Activated T-helper 17 cell treated with anti-CD3 and anti-CD28 coated beads, Interleukin-2, amount 50 U/mL, for 72 hours (primary cell): Measurements from ENCODE around the gene TGM1. TPM values are rescaled to one million over a fixed set of nuclear protein-coding genes. Genes with fewer than 3 reads are reported as not detected.

Experiments
- ATAC-seq: fragments of 150-1000 bp; cut with Tn5 transposase; replicated peaks from 2 replicates; pipeline ENCODE4 v1.10.0; 2021; ENCODE audit warnings: mild to moderate bottlenecking, moderate library complexity
- H3K27ac Mint-ChIP-seq: one replicate; pipeline ENCODE4 v1.8.0; 2022; ENCODE audit warnings: mixed read lengths
- H3K27me3 Mint-ChIP-seq: one replicate; pipeline ENCODE4 v1.8.0; 2022; ENCODE audit warnings: mixed read lengths
- H3K36me3 Mint-ChIP-seq: one replicate; pipeline ENCODE4 v1.8.0; 2022; ENCODE audit warnings: low read depth, mild to moderate bottlenecking, mixed read lengths
- H3K4me1 Mint-ChIP-seq: one replicate; pipeline ENCODE4 v1.8.0; 2022; ENCODE audit warnings: mixed read lengths
- H3K4me3 Mint-ChIP-seq: one replicate; pipeline ENCODE4 v1.8.0; 2022; ENCODE audit warnings: mild to moderate bottlenecking, mixed read lengths
- H3K9me3 Mint-ChIP-seq: one replicate; pipeline ENCODE4 v1.8.0; 2022; ENCODE audit warnings: mixed read lengths
- total RNA-seq, 2 donors: library from RNA; stranded (reverse); gene quantifications; one replicate each; pipeline ENCODE4 v1.2.3, GENCODE V29; 2022

The TGM1 gene
- total RNA-seq, 2 donors from 2014 or later, result 16.1 to 18.2 TPM

DNA sequence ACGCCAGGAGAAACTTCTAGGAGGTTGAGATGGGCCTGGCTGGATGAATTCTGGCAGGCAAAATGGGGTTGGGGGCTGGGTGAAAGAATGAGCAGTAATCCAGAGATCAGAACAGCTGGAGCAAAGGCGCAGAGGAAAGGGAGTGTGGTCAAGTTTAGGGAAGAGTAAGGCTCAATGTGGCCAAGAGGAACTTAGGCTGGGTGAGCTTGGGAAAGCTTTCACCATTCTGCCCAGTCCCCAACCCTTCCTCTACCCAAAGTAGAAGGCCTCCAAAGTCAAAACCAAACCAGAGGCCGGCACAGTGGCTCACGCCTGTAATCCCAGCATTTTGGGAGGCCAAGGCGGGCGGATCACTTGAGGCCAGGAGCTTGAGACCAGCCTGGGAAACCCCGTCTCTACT, 18.7 kb upstream of the TGM1 start:
- H3K4me1 Mint-ChIP-seq, result peaks cover 30% of the 10 kb centered on the region
- H3K36me3 Mint-ChIP-seq, result no peaks in the 10 kb centered on the region
- H3K27ac Mint-ChIP-seq, result peak overlapping the region; percentile 27
- peaks cover 3% of the 10 kb centered on the region for H3K9me3 Mint-ChIP-seq
- H3K27me3 Mint-ChIP-seq, result no peaks in the 10 kb centered on the region
- no peak for ATAC-seq
- no peak overlapping the region for H3K4me3 Mint-ChIP-seq

DNA sequence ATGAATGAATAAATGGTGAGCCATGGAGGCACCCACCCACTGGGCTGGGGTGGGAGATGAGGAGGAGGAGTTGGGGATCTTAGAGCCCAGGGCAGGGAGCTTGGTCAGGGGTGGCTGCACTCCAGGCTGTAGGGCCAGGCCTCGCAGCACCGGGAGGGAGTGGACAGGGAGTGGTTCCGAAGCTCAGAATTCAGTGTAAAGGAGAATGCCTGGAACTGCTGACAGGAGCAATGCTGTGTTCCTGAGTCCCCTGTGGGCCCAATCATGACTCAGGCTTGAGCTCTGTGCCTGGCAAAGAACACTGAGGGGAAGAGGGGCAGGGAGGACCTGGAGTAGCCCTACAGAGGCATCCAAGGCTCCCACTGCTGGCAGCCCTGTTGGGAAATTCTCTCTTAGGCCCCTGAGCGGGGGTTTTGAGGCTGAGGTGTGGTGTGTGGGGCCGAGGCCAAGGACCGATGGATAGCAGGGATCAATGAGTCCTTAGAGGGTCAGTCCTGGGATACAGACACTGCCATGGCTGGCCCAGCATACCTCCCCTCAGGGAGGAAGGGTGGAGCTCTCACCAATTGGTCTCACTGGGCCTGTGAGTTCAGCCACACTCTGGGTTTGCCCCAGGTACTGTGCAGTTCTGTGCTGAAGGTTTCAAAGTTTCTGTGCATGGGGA, 18.0 kb upstream of the TGM1 start:
- ATAC-seq, result no peak
- H3K4me3 Mint-ChIP-seq, result no peak overlapping the region
- no peaks in the 10 kb centered on the region for H3K36me3 Mint-ChIP-seq
- H3K27me3 Mint-ChIP-seq, result no peaks in the 10 kb centered on the region
- H3K9me3 Mint-ChIP-seq, result peaks cover 3% of the 10 kb centered on the region
- peak overlapping the region; percentile 77 for H3K27ac Mint-ChIP-seq
- peaks cover 30% of the 10 kb centered on the region for H3K4me1 Mint-ChIP-seq

DNA sequence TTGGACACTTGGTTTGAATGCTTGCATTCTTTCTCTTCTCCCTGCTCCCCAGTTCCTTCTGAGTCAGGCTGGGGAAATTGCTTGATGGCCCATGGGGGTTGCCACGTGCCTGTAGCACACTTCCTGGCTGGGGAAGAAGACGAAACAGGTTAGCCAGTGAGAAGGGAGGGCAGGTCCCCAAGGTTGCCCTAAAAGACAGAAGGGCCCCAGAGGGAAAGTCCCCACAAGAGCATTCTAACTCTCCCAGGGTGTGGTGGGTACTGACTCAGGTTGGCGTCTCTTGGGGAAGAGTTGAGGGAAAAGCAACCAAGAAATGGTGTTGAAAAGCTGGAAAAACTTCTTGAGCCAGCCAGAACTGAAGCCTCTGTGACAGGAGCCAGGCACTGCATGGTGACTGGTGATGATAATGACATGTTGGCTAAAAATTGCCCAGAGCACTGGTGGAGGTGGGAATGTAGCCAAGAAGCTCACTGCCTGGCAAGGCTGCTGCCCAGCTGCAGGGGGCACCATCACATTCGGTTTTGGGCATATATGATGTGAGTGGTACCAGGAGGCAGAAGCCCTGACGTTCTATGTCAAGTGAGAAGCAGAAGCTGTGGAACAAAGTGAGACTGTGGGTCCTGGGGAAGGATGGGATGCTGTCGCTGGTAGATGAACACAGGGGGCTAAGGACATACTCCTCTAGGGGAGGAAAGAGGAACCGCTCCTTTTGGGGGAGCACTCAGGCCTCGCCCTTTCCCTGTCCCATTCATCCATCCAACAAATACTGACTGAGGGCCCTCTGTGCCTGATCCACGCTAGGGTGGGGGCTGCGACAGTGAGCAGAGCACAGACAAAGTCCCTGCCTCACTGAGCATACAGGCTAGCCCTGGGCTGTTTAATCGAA, 16.6 kb upstream of the TGM1 start:
- peak; percentile 96 for ATAC-seq
- Mint-ChIP-seq H3K27ac (peak overlapping the region; percentile 77), H3K36me3 (no peaks in the 10 kb centered on the region), H3K4me1 (peaks cover 36% of the 10 kb centered on the region), H3K27me3 (no peaks in the 10 kb centered on the region), H3K9me3 (peaks cover 3% of the 10 kb centered on the region), H3K4me3 (peak overlapping the region; percentile 41)

DNA sequence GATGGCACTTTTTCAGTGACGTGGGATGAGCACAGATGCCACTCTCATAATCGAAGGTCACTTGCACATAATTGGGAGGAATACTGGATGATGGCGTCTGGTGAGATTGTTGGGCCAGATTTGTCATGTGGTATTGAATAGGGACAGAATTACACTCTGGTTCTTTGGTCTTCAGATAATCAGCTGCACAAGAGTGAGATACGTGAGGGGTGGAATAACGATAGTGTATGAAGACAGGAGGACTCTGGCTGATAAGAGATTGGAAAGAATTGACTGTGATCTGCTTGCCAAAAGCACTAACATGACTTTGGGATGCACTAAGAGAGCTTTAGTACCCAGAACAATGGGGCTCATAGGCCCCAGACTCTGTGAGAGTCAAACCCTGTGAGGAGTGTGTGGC, 15.4 kb upstream of the TGM1 start:
- ATAC-seq, result no peak
- H3K27ac Mint-ChIP-seq, result peak overlapping the region; percentile 9

DNA sequence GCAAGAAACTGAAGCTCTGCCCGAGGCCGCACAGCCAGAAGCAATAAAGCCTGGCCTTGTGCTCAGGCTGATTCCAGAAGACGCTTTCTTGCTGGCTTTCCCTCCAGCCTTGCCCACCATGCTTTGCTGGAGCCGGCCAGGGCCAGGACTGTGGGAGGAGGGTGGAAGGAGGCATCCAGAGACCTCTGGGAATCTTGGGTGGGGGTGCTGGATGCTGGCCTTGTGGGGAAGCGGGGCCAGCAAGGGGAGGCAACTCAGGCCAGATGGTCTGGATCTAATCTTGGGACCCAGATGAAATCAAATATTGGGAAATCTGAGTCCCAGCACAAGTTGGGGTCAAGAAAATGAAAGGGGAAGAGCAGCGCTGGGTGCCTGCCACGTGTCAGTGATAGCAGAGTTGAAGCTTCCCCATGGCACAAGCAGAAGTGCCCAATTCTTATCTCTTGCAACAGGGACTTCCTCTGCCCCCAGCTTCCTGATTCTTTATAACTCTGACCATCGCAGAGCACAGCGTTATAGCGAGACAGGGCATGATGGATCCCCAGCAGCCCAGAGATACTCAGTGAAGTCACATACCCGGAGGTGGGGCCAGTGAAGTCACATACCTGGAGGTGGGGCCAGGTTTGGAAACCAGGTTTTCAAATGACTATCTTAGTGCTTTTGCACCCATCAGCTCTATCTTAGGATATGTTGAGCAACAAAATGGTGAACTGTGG, 14.8 kb upstream of the TGM1 start:
- H3K36me3 Mint-ChIP-seq, result no peaks in the 10 kb centered on the region
- peak overlapping the region; percentile 9 for H3K27ac Mint-ChIP-seq
- peaks cover 3% of the 10 kb centered on the region for H3K9me3 Mint-ChIP-seq
- H3K4me1 Mint-ChIP-seq, result peaks cover 48% of the 10 kb centered on the region
- no peak for ATAC-seq
- H3K27me3 Mint-ChIP-seq, result no peaks in the 10 kb centered on the region
- peak overlapping the region; percentile 41 for H3K4me3 Mint-ChIP-seq

More for the DNA sequence above, 15.4 kb upstream of the TGM1 start:
- no peaks in the 10 kb centered on the region for H3K27me3 Mint-ChIP-seq
- H3K36me3 Mint-ChIP-seq, result no peaks in the 10 kb centered on the region
- peaks cover 3% of the 10 kb centered on the region for H3K9me3 Mint-ChIP-seq
- H3K4me1 Mint-ChIP-seq, result peaks cover 46% of the 10 kb centered on the region
- H3K4me3 Mint-ChIP-seq, result peak overlapping the region; percentile 41

DNA sequence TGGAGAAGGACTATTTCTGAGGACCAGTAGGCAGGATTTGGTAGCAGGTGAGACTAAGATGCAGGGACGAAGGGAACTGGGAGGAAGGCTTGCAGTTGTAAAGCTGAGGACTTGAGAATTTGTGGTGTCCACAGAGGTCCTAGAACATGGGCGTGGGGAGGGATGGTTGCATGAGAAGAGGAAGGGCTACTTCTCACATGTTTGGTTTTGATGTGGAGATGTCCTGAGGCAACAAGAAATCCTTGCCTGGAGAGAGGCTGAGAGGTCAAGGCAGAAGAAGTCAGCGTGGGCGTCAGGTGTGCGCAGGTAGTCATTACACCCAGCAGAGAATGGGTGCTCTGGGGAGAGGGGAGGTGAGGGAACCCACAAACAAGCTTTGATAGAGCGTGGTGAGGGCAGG, 14.1 kb upstream of the TGM1 start:
- H3K4me3 Mint-ChIP-seq, result no peak overlapping the region
- H3K36me3 Mint-ChIP-seq, result no peaks in the 10 kb centered on the region
- H3K27me3 Mint-ChIP-seq, result no peaks in the 10 kb centered on the region
- peaks cover 3% of the 10 kb centered on the region for H3K9me3 Mint-ChIP-seq
- ATAC-seq, result no peak
- peak overlapping the region; percentile 12 for H3K27ac Mint-ChIP-seq
- peaks cover 54% of the 10 kb centered on the region for H3K4me1 Mint-ChIP-seq

DNA sequence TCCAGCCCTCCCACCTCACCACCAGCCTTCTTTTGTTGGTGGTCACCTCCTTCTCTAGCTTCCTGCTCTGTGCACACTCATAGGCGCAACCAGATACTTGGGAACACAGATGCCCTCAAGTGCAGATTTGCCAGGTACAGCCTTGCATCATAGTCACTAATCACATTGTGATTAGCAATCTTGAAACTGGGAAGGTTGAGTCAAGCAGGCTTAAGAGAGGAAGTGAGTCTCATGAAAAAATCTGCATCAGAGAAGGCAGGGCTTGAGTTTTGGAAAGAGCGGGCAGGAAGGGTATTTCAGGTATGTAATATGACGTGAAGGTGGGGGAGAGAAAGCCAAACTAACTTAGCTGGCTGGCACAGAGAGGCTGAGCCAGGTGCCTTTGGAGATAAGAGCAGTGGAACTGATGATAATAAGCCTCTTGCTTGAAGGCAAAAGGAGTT, 11.1 kb upstream of the TGM1 start:
- Mint-ChIP-seq H3K27ac (peak overlapping the region; percentile 40), H3K36me3 (peaks cover 6% of the 10 kb centered on the region), H3K27me3 (no peaks in the 10 kb centered on the region), H3K4me3 (peak overlapping the region; percentile 97), H3K4me1 (peaks cover 46% of the 10 kb centered on the region), H3K9me3 (peaks cover 3% of the 10 kb centered on the region)
- peak; percentile 81 for ATAC-seq

DNA sequence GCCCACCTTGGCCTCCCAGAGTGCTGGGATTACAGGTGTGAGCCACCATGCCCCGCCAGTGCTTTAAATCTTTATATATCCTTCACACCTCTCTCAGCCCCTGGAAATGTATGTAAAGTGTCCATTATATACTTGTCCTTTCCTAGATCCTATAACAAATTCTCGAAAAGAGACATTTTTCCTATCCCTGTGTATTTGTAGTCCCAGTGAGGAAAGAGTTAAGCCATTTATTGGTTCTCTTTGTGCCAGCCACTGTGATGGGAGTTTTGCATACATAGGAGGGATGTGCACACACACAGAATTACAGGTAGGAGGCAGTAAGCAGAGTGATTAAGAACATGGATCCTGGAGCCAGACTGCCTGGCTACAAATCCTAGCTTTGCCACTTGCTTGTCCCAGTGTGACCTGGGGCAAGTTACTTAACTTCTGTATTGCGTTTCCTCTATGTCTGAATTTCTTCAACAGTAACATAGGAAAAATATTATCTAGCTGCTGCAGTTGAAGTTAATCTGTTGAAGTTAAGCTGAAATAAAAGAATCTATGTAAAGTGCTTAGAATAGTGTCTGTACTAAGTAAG, 10.5 kb upstream of the TGM1 start:
- peaks cover 40% of the 10 kb centered on the region for H3K4me1 Mint-ChIP-seq
- H3K4me3 Mint-ChIP-seq, result peak overlapping the region; percentile 97
- H3K27ac Mint-ChIP-seq, result peak overlapping the region; percentile 40
- peaks cover 7% of the 10 kb centered on the region for H3K36me3 Mint-ChIP-seq
- H3K9me3 Mint-ChIP-seq, result peaks cover 3% of the 10 kb centered on the region
- no peaks in the 10 kb centered on the region for H3K27me3 Mint-ChIP-seq
- ATAC-seq, result no peak

DNA sequence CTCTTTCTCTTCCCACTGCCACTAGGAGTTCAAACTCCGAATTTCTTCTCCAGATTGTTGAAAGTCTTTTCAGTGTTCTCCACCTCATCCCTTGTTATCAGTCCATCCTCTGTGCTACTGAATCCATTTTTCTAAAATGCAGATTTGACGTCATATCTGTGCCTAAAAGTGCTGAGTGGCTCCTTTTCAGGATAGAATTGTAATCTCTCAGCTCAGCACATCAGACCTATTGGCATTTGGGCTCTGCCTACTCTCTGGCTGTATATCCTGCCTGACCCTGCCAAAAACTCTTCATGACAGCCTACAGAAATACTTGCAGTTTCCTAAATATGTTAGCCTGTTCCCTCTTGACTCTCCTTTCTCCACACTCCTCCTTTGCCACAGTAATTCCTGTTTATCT, 9.5 kb upstream of the TGM1 start:
- H3K27me3 Mint-ChIP-seq, result no peaks in the 10 kb centered on the region

DNA sequence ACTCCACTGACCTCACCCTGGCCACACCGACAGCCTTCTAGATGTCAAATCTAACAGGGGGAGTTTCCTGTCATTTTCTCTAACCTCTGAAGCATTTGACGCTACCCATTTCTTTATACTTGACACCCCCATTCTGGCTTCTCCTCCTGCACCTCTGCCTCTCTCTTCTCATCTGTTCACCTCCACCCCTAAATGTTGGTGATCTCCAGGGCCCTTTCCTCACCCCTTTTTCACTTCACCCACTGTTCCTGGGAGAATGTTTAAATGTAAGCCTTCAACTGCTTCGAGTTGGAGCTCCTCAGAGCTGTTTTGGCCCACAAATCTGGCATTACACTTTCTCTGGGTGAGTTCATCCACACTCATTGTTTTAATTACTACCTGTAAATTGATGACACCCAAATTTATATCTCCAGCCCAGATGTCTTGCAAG, 8.9 kb upstream of the TGM1 start:
- no peaks in the 10 kb centered on the region for H3K27me3 Mint-ChIP-seq
- H3K36me3 Mint-ChIP-seq, result peaks cover 15% of the 10 kb centered on the region
- H3K4me3 Mint-ChIP-seq, result peak overlapping the region; percentile 97
- peaks cover 34% of the 10 kb centered on the region for H3K4me1 Mint-ChIP-seq
- peak overlapping the region; percentile 95 for H3K27ac Mint-ChIP-seq
- no peaks in the 10 kb centered on the region for H3K9me3 Mint-ChIP-seq
- no peak for ATAC-seq

More for the DNA sequence above, 9.5 kb upstream of the TGM1 start:
- peak overlapping the region; percentile 95 for H3K27ac Mint-ChIP-seq
- peak overlapping the region; percentile 97 for H3K4me3 Mint-ChIP-seq
- peaks cover 36% of the 10 kb centered on the region for H3K4me1 Mint-ChIP-seq
- no peaks in the 10 kb centered on the region for H3K9me3 Mint-ChIP-seq
- no peak for ATAC-seq
- peaks cover 9% of the 10 kb centered on the region for H3K36me3 Mint-ChIP-seq

DNA sequence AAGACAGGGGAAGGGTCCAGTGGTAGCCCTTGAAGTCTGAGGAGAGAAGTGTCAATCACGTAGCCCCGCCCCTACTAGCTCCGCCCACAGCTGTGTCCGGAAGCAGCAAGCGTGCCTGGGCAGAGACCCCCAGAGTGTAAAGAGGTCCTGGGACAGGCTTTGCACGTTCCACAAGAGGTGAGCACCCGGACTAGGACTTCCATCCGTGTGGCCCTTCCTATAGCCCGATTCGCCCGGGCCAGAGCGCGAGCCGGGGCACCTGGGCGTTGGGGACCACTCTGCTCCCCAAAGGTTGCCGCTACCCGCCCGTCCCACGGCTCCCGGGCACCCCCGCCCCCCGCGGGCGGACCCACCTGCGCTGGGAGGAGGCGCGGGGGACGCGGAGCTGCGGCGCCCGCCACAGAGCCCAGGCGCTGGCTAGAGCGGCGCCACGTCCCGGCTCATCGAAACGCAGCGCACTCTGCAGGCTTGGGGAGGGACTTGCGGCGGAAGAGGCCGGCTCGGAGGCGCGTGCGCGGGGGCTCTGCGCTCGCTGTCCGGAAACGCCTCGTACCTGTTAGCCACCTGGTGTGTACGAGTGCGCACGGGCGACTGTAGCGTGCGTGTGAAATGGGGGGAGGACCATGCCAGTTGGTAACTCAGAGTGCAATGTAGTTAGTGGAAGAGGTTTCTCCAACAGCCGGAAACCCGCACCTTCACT, 8.3 kb upstream of the TGM1 start, which contains the start of gene RABGGTA:
Gene RABGGTA (minus strand): TSS at position 464 of the 700 bp plus-strand sequence. CDS start 482 bp downstream, outside the sequence.
- ATAC-seq, result peak; percentile 85
- H3K4me1 Mint-ChIP-seq, result peaks cover 34% of the 10 kb centered on the region
- H3K27ac Mint-ChIP-seq, result peak within 1 kb of the TSS; percentile 95
- peaks cover 20% of the 10 kb centered on the region for H3K36me3 Mint-ChIP-seq
- H3K27me3 Mint-ChIP-seq, result no peaks in the 10 kb centered on the region
- H3K9me3 Mint-ChIP-seq, result no peaks in the 10 kb centered on the region
- peak within 1 kb of the TSS; percentile 97 for H3K4me3 Mint-ChIP-seq

DNA sequence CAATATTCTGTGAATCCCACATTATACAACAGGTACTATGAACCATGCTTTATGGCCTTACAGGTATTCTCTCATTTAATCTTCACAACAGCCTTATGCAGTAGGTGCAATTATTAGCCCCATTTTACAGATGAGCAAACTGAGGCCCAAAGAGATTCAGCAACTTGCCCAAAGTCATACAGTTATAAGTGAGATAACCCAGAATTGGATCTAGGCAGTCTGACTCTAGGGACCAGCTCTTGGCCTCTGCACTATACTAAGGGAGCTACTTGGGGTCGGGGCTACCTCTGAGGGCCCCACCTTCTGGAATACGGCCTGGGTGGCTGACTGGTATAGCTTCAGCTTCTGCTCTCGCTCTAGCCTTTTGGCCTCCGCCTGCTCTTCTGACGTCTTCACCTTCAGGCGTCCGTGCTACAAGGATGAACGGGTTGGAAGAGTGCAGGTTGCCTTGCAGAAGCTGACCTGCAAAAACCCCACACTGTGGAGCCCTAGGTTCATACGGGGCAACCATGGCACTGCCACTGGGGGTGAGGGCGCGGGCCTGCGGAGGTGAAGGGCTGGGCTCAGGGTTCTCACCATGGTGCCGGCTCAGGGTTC, 7.7 kb upstream of the TGM1 start:
- no peak for ATAC-seq
- H3K27me3 Mint-ChIP-seq, result no peaks in the 10 kb centered on the region
- H3K36me3 Mint-ChIP-seq, result peaks cover 27% of the 10 kb centered on the region
- no peaks in the 10 kb centered on the region for H3K9me3 Mint-ChIP-seq
- peak overlapping the region; percentile 97 for H3K4me3 Mint-ChIP-seq
- peak overlapping the region; percentile 95 for H3K27ac Mint-ChIP-seq
- peaks cover 34% of the 10 kb centered on the region for H3K4me1 Mint-ChIP-seq

DNA sequence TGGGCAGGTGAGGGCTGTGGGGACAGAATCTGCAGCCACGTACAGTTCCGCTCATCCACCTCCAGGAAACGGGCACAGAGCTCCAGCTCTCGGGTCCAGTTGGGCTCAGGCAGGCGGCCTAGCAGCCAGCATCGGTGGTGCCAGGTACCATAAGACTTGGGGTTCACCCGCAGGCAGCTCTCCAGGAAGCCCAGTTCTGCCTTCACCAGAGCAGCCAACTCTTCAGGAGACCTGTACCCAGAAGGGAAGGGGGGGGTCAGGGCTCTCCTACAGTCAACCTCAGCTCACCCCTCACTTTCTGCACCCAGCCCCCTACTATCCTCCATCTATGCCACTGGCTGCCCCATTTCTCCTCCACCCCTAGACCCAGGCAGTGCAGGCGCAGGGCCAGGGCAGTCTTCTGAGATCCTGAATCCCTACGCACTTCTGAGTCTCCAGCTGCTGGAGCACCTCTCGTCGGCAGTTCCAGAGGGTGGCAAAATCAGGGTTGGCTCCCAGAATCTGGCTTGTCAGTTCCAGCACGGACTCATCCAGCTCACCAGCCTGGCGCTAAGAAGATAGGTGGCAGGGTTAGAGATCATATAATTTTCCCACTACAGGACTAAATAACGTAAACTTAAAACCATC, 7.0 kb upstream of the TGM1 start:
- Mint-ChIP-seq H3K4me1 (peaks cover 29% of the 10 kb centered on the region), H3K27me3 (no peaks in the 10 kb centered on the region), H3K4me3 (peak overlapping the region; percentile 97), H3K27ac (no peak overlapping the region), H3K36me3 (peaks cover 30% of the 10 kb centered on the region), H3K9me3 (no peaks in the 10 kb centered on the region)
- ATAC-seq, result no peak
